ENCODE data around the gene TP53.
"Not testable (repeated sequence)": the region's sequence is repeated elsewhere in the genome, so short reads cannot be mapped to it uniquely, and the experiment has no call there.

The TP53 gene

DNA sequence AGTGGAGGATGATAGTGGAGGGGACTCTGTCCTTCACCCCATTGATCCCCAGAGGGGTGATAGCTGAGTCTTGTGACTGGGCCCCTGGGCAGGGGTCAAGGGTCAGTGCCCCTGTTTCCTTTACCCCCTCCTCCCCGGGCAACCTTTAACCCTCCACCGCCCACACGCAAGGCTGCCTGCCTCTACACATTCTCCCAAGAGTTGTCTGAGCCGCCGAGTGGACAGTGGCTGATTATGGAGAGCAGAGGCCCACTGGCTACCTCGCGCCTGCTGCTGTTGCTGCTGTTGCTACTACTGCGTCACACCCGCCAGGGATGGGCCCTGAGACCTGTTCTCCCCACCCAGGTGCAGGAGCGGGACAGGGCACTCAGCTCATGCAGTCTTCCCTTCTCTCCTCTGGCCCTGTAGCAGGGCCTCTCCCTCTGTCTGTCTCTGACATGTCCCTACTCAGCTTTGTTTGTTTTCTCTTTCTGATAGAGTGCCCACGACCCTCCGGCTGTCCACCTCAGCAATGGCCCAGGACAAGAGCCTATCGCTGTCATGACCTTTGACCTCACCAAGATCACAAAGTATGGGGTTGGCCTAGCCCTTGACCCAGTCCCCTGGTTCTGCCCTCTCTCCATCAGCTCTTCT lies 57.2 kb downstream of the TP53 start, which contains the start of gene SHBG:
TSS of gene SHBG (plus strand) at position 197 of the 633 bp plus-strand sequence. CDS start at position 235, 38 bp downstream.
- no peak for DNase-seq

DNA sequence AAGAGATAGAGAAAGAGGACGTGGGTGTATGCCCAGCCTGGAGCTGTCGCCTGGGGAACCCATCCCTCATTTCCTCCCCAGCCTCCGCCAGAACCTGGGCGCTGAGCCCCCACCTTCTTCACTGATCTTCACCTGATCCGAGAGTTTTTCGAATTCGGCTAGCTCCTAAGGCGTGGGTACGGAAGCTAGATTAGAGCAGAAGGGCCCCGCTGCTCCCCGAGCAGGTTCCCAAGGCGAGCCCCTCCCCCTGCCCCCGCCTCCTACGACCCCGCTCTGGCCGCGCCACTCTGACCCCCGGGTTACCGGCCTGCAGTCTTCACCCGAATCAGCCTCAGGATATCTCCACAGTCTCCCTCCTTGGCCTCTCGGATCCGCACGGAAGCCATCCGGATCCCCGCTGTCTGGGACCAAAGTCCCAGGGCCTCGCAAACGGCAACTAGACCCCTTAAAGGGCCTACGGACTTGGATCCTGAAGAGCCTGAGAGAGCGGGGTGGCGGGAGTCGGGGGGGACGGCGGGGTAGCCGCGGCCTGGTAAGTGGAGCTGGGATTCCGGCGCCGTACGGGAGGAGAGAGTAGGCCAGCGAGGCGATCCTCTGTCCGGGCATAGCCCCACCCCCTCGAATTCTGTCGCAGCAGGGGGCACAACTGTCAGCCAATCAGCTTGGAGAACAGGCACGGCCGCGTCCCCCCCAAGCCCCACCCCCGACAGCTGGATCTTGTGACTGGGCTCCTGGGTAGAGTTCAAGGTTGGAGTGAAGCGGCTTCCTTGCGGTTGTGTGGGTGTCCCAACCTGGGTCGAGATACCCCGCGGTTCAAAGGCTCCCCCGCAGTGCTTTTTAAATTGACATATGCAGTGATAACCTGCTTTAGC lies 59.8 kb downstream of the TP53 start, which contains the start of gene SAT2:
TSS of gene SAT2 (minus strand) at position 572 of the 872 bp plus-strand sequence. CDS start at position 386, 186 bp downstream.
- DNase-seq, result peak; percentile 97

DNA sequence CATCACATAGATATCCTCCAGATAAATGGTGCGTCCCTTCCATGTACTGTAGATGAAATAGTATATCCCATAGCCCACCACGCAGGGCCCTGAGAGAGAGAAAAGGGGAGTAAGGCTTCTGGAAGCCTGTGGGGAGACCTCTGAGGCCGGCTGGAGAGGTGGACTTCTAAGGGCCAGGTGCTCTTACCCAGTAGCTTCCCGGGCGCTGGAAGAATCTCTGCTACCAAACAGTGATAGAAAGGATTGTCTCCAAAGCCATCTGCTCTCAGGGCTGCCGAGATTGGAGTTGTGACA lies 60.4 kb downstream of the TP53 start:
- peak; percentile 36 for DNase-seq

DNA sequence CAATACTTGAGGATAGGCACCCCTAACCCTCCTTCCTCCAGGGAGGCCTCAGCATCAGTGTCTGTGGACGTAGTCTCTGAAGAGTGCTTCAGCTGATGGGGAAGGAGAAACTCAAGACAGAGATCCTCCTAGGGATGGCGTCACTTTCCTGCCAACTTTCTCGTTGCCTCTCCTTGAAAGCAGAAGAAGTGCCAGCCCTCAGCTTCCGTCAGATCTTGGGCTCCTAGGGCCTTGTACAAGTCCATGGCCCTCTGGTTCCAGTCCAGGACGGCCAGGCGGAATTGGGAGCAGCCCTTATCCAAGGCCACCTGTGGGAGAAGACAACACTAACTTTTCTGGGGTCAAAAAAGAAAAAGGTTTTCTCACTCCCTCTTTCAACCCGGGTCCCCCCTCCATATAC lies 61.0 kb downstream of the TP53 start:
- no peak for DNase-seq

- not testable (repeated sequence) for DNase-seq
Measured at GRCh38 chr17:7625749-7626148, 61.5 kb downstream of the TP53 start.

- DNase-seq, result no peak
Measured at GRCh38 chr17:7623661-7624060, 63.6 kb downstream of the TP53 start.

GRCh38 chr17:7620835-7621234 lies 66.5 kb downstream of the TP53 start:
- DNase-seq, result no peak

DNA sequence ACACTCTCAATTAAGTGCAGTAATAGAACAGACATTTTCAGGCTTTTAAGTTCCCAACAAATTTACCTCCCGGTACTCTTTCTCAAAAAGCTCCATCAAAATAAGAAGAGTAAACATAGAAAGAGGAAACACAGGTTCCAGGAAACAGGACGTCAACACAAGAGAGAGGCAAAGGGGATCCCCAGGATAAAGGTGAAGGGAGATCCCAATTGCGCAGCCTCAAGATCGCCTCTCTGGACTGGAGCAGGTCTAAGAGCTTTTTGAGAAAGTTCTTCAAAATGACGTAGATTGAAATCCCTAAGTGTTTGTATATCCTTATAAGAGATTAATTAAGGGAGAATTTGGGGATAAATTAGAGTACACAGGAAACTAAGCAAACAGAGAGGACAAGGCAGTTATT lies 68.7 kb downstream of the TP53 start:
- no peak for DNase-seq

All from right hindlimb (tissue), 1 donor.